CD8-positive, alpha-beta memory T cell (primary cell): ENCODE measurements around the gene ZNF211. TPM values are rescaled to one million over a fixed set of nuclear protein-coding genes. Genes with fewer than 3 reads are reported as not detected.

ENCODE experiments used
- CTCF ChIA-PET: fragments of 350-600 bp; sonication (Branson Sonifier 250); formaldehyde crosslinking; loops from one replicate; lab custom pipeline; 2021; ENCODE audit warnings: antibody characterized with exemption; lab: Charles Lee
- POLR2A ChIA-PET: fragments of 350-600 bp; sonication (Branson Sonifier 250); formaldehyde crosslinking; loops from one replicate; lab custom pipeline; 2021; ENCODE audit warnings: antibody characterized with exemption; lab: Charles Lee
- DNase-seq, 5 donors: peaks; one replicate each; pipeline versions ENCODE4 v3.0.0 to v3.0.0-alpha.2; 2020 to 2022; ENCODE audit warnings: mixed read lengths in 1 of 5
- H3K27ac ChIP-seq: one replicate; pipeline ENCODE4 v1.7.0; 2013; ENCODE audit warnings: low read depth, mild to moderate bottlenecking, low read length, moderate library complexity
- H3K27me3 ChIP-seq: 2 replicates; pipeline ENCODE4 v1.7.0; 2013; ENCODE audit warnings: low read length, mild to moderate bottlenecking; ENCODE audit not compliant: insufficient read depth, poor library complexity, severe bottlenecking
- H3K36me3 ChIP-seq: 2 replicates; pipeline ENCODE4 v1.7.0; 2013; ENCODE audit warnings: mild to moderate bottlenecking, low read length, moderate library complexity; ENCODE audit not compliant: insufficient read depth
- H3K4me1 ChIP-seq: 2 replicates; pipeline ENCODE4 v1.7.0; 2013; ENCODE audit warnings: mild to moderate bottlenecking, low read length, moderate library complexity; ENCODE audit not compliant: insufficient read depth
- H3K4me3 ChIP-seq: 2 replicates; pipeline ENCODE4 v1.7.0; 2013; ENCODE audit warnings: mild to moderate bottlenecking, low read length
- H3K9me3 ChIP-seq: 2 replicates; pipeline ENCODE4 v1.7.0; 2013; ENCODE audit warnings: mild to moderate bottlenecking, low read length
- H3K27ac Mint-ChIP-seq, 8 donors: one replicate each; pipeline ENCODE4 v1.8.0; 2020 to 2021; ENCODE audit warnings: mixed read lengths in 8 of 8, mild to moderate bottlenecking in 6 of 8, inconsistent platforms in 3 of 8, moderate library complexity in 3 of 8
- H3K27me3 Mint-ChIP-seq, 2 donors: one replicate each; pipeline ENCODE4 v1.8.0; 2020 to 2021; ENCODE audit warnings: mixed read lengths in 2 of 2, mild to moderate bottlenecking in 1 of 2, moderate library complexity in 1 of 2
- H3K36me3 Mint-ChIP-seq, 3 donors: one replicate each; pipeline ENCODE4 v1.8.0; 2020 to 2021; ENCODE audit warnings: mixed read lengths in 3 of 3, inconsistent platforms in 1 of 3, mild to moderate bottlenecking in 1 of 3
- H3K4me1 Mint-ChIP-seq, 3 donors: one replicate each; pipeline ENCODE4 v1.8.0; 2020 to 2021; ENCODE audit warnings: mixed read lengths in 3 of 3, inconsistent platforms in 1 of 3, mild to moderate bottlenecking in 1 of 3
- H3K4me3 Mint-ChIP-seq, 7 donors: one replicate each; pipeline ENCODE4 v1.8.0; 2020 to 2021; ENCODE audit warnings: mixed read lengths in 7 of 7, mild to moderate bottlenecking in 6 of 7, moderate library complexity in 4 of 7, inconsistent platforms in 2 of 7
- H3K9me3 Mint-ChIP-seq, 5 donors: one replicate each; pipeline ENCODE4 v1.8.0; 2020 to 2022; ENCODE audit warnings: mixed read lengths in 5 of 5, mild to moderate bottlenecking in 3 of 5, moderate library complexity in 2 of 5, inconsistent platforms in 1 of 5
- polyA plus RNA-seq: library from polyadenylated mRNA; unstranded; fragments of 300-500 nt; fragmentation: Illumina TruSeq; gene quantifications from one replicate; pipeline ENCODE4 v1.2.3, GENCODE V29; 2021
- total RNA-seq, 2 experiments: library from RNA; stranded (reverse); gene quantifications; one replicate each; pipeline ENCODE4 v1.2.3, GENCODE V29; 2021

Gene ZNF211
- total and polyA plus RNA-seq, 3 experiments from 2014 or later: 12.1 to 17.9 (median 12.1) TPM

GRCh38 chr19:57664269-57665127 lies 31.5 kb downstream of the ZNF211 start:
- H3K27ac Mint-ChIP-seq: peak overlapping the region in 1 of 8 donors; percentile 8
- ChIA-PET CTCF (interaction anchor here (1.9 kb wide), 1 partner anchor 17 kb away, joined by 4 read pairs; the partner anchor contains the start of gene ZNF551), POLR2A (interaction anchor here (1.1 kb wide), 1 partner anchor 45 kb away, joined by 3 read pairs; the partner anchor contains the start of gene ZNF154)
- no peak overlapping the region for H3K27ac ChIP-seq
- H3K9me3 Mint-ChIP-seq: peaks cover 0 to 13% (median 7%) of the 10 kb centered on the region in 5 donors
- H3K27me3 ChIP-seq: peaks cover 8% of the 10 kb centered on the region
- H3K27me3 Mint-ChIP-seq: peaks cover 45 to 57% of the 10 kb centered on the region in 2 donors
- no peaks in the 10 kb centered on the region for H3K9me3 ChIP-seq
- peaks cover 0 to 10% (median 5%) of the 10 kb centered on the region in 3 donors for H3K4me1 Mint-ChIP-seq
- H3K36me3 Mint-ChIP-seq: peaks cover 0 to 3% (median 0%) of the 10 kb centered on the region in 3 donors
- peak overlapping the region; percentile 6 for H3K4me3 ChIP-seq
- peak overlapping the region in 6 of 7 donors; percentile 44 to 77 (median 72) for H3K4me3 Mint-ChIP-seq
- no peaks in the 10 kb centered on the region for H3K36me3 ChIP-seq
- DNase-seq: no peak
- peaks cover 4% of the 10 kb centered on the region for H3K4me1 ChIP-seq

GRCh38 chr19:57665261-57665806 lies 32.4 kb downstream of the ZNF211 start:
- H3K4me3 Mint-ChIP-seq: peak overlapping the region in 4 of 7 donors; percentile 5 to 59 (median 48)
- ChIA-PET CTCF (interaction anchor here (1.9 kb wide), 1 partner anchor 16 kb away, joined by 4 read pairs; the partner anchor contains the start of gene ZNF551), POLR2A (interaction anchor here (1.1 kb wide), 1 partner anchor 44 kb away, joined by 3 read pairs; the partner anchor contains the start of gene ZNF154)
- Histone ChIP-seq H3K36me3 (no peaks in the 10 kb centered on the region), H3K4me1 (peaks cover 4% of the 10 kb centered on the region), H3K9me3 (no peaks in the 10 kb centered on the region), H3K4me3 (no peak overlapping the region), H3K27me3 (peaks cover 8% of the 10 kb centered on the region), H3K27ac (no peak overlapping the region)
- peaks cover 45 to 55% of the 10 kb centered on the region in 2 donors for H3K27me3 Mint-ChIP-seq
- H3K4me1 Mint-ChIP-seq: peaks cover 0 to 10% (median 5%) of the 10 kb centered on the region in 3 donors
- no peaks in the 10 kb centered on the region for H3K36me3 Mint-ChIP-seq
- H3K9me3 Mint-ChIP-seq: peaks cover 0 to 13% (median 7%) of the 10 kb centered on the region in 5 donors
- DNase-seq: no peak
- peak overlapping the region in 1 of 8 donors; percentile 8 for H3K27ac Mint-ChIP-seq

DNA sequence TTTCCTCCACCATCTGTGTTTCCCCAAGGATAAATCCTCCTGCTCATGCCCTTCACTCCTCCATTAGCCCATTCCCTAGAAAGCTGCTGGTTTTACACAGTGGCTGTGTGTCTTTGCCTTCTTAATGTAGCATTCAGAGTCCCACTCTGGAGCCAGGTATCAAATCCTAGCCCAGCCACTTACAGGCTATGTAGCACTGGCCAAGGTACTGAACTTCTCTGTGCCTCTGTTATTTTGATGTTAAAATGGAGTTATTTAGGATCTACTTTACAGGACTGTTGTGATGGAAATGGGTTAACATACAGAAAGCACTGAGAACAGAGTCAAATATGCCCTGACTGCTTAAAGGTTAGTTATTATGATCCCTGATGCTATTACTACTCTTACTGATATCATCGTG lies 34.3 kb downstream of the ZNF211 start:
- H3K27me3 ChIP-seq: peaks cover 8% of the 10 kb centered on the region
- peaks cover 0 to 10% (median 5%) of the 10 kb centered on the region in 3 donors for H3K4me1 Mint-ChIP-seq
- H3K4me1 ChIP-seq: peaks cover 4% of the 10 kb centered on the region
- H3K36me3 Mint-ChIP-seq: no peaks in the 10 kb centered on the region
- no peak overlapping the region for H3K4me3 ChIP-seq
- H3K4me3 Mint-ChIP-seq: no peak overlapping the region
- no peaks in the 10 kb centered on the region for H3K9me3 ChIP-seq
- no peak for DNase-seq
- no peaks in the 10 kb centered on the region for H3K36me3 ChIP-seq
- H3K27ac ChIP-seq: no peak overlapping the region
- ChIA-PET CTCF (no interaction called here), POLR2A (no interaction called here)
- no peak overlapping the region for H3K27ac Mint-ChIP-seq
- peaks cover 42 to 51% of the 10 kb centered on the region in 2 donors for H3K27me3 Mint-ChIP-seq
- peaks cover 0 to 14% (median 7%) of the 10 kb centered on the region in 5 donors for H3K9me3 Mint-ChIP-seq

DNA sequence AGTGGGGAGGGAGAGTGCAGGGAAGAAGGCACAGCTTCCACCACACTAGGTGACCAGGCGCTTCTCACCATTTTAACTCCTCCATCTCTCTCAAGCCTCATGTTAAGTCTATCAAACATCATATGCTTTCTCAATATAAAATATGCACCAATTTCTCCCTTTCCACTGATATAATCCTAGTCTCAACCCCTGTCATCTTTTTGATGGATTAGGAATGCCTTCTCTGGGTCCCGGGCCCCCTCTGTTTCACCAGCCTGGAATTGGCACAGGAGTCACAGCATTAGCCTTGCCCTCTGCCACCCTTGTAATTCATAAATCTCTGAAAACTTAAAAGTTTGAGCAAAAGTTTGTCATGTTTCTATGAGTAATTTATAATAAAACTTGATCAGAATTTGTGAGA lies 35.7 kb downstream of the ZNF211 start, which contains the start of gene ZSCAN4:
Gene ZSCAN4 (plus strand): TSS at position 301 of the 400 bp plus-strand sequence. CDS start 7,211 bp downstream, outside the sequence.
- POLR2A ChIA-PET: no interaction called here
- Mint-ChIP-seq H3K27ac (no peak within 1 kb of the TSS), H3K27me3 (peaks cover 35 to 48% of the 10 kb centered on the region in 2 donors), H3K4me1 (peaks cover 0 to 10% (median 5%) of the 10 kb centered on the region in 3 donors), H3K4me3 (no peak within 1 kb of the TSS), H3K36me3 (no peaks in the 10 kb centered on the region), H3K9me3 (peaks cover 0 to 16% (median 7%) of the 10 kb centered on the region in 5 donors)
- CTCF ChIA-PET: no interaction called here
- no peak for DNase-seq
- Histone ChIP-seq H3K36me3 (no peaks in the 10 kb centered on the region), H3K4me3 (no peak within 1 kb of the TSS), H3K9me3 (no peaks in the 10 kb centered on the region), H3K27ac (no peak within 1 kb of the TSS), H3K4me1 (peaks cover 4% of the 10 kb centered on the region), H3K27me3 (peaks cover 8% of the 10 kb centered on the region)

- no peak for DNase-seq
- no peak overlapping the region for H3K4me3 Mint-ChIP-seq
- CTCF ChIA-PET: interaction anchor here (1.4 kb wide), 1 partner anchor 11 kb away, joined by 5 read pairs; the partner anchor contains the start of gene ZNF551
- Histone ChIP-seq H3K4me1 (no peaks in the 10 kb centered on the region), H3K27ac (no peak overlapping the region), H3K9me3 (no peaks in the 10 kb centered on the region), H3K36me3 (no peaks in the 10 kb centered on the region), H3K4me3 (no peak overlapping the region), H3K27me3 (no peaks in the 10 kb centered on the region)
- H3K4me1 Mint-ChIP-seq: no peaks in the 10 kb centered on the region
- H3K36me3 Mint-ChIP-seq: no peaks in the 10 kb centered on the region
- peaks cover 20 to 43% of the 10 kb centered on the region in 2 donors for H3K27me3 Mint-ChIP-seq
- no peak overlapping the region for H3K27ac Mint-ChIP-seq
- H3K9me3 Mint-ChIP-seq: peaks cover 0 to 25% (median 8%) of the 10 kb centered on the region in 5 donors
- POLR2A ChIA-PET: no interaction called here
Measured at GRCh38 chr19:57671124-57671895, 38.3 kb downstream of the ZNF211 start.

DNA sequence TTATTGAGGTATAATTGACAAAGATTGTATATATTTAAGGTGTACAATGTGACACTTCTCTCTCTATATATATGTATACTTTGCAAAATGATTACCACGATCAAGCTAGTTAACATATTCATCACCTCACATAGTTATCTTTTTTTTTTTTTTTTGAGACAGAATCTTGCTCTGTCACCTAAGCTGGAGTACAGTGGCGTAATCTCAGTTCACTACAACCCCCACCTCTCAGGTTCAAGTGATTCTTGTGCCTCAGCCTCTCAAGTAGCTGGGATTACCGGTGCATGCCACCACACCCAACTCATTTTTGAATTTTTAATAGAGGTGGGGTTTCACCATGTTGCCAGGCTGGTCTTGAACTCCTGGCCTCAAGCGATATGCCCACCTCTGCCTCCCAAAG lies 39.5 kb downstream of the ZNF211 start:
- ChIA-PET CTCF (interaction anchor here (1.4 kb wide), 1 partner anchor 9 kb away, joined by 5 read pairs; the partner anchor contains the start of gene ZNF551), POLR2A (interaction anchor here (0.6 kb wide), 1 partner anchor 1106 kb away, joined by 3 read pairs; no protein-coding TSS in a partner anchor)

DNA sequence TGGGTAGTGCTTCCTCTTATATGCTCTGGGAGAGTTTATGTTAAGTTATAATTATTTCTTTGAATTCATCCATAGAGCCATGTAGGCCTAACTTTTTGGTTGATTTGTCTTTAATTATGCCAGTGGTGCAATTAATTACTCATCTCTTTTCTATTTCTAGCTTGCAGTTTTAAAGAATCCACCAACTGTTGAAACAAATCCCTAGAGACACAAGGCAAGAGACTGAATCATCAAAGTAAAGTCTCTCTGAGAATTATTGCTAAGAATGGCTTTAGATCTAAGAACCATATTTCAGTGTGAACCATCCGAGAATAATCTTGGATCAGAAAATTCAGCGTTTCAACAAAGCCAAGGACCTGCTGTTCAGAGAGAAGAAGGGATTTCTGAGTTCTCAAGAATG lies 42.9 kb downstream of the ZNF211 start:
- no peak for DNase-seq
- POLR2A ChIA-PET: no interaction called here
- Mint-ChIP-seq H3K4me1 (no peaks in the 10 kb centered on the region), H3K36me3 (peaks cover 0 to 14% (median 0%) of the 10 kb centered on the region in 3 donors), H3K4me3 (no peak overlapping the region), H3K9me3 (peaks cover 0 to 44% (median 11%) of the 10 kb centered on the region in 5 donors), H3K27ac (no peak overlapping the region), H3K27me3 (peaks cover 22 to 43% of the 10 kb centered on the region in 2 donors)
- no peaks in the 10 kb centered on the region for H3K4me1 ChIP-seq
- no peak overlapping the region for H3K27ac ChIP-seq
- H3K9me3 ChIP-seq: peaks cover 4% of the 10 kb centered on the region
- CTCF ChIA-PET: no interaction called here
- no peaks in the 10 kb centered on the region for H3K36me3 ChIP-seq
- H3K27me3 ChIP-seq: no peaks in the 10 kb centered on the region
- no peak overlapping the region for H3K4me3 ChIP-seq

More for the DNA sequence above, 39.5 kb downstream of the ZNF211 start:
- no peaks in the 10 kb centered on the region for H3K4me1 ChIP-seq
- peaks cover 0 to 24% (median 9%) of the 10 kb centered on the region in 5 donors for H3K9me3 Mint-ChIP-seq
- no peaks in the 10 kb centered on the region for H3K36me3 Mint-ChIP-seq
- H3K4me1 Mint-ChIP-seq: no peaks in the 10 kb centered on the region
- no peak overlapping the region for H3K4me3 ChIP-seq
- H3K36me3 ChIP-seq: no peaks in the 10 kb centered on the region
- DNase-seq: no peak
- H3K27me3 ChIP-seq: no peaks in the 10 kb centered on the region
- H3K9me3 ChIP-seq: no peaks in the 10 kb centered on the region
- no peak overlapping the region for H3K27ac ChIP-seq
- peaks cover 29 to 42% of the 10 kb centered on the region in 2 donors for H3K27me3 Mint-ChIP-seq
- no peak overlapping the region for H3K4me3 Mint-ChIP-seq
- H3K27ac Mint-ChIP-seq: no peak overlapping the region
